Measurements from ENCODE around the gene CIDEB.
"Not testable (repeated sequence)": the region's sequence is repeated elsewhere in the genome, so short reads cannot be mapped to it uniquely, and the experiment has no call there.

CIDEB gene

GRCh38 chr14:24332268-24332993 is 24.7 kb upstream of the CIDEB start:
- DNase-seq: peak; percentile 73

GRCh38 chr14:24331731-24332267 is 24.0 kb upstream of the CIDEB start:
- DNase-seq: no peak

- DNase-seq: no peak
These were observed 23.3 kb upstream of the CIDEB start for GRCh38 chr14:24330973-24331674.

GRCh38 chr14:24329736-24330135 is 22.0 kb upstream of the CIDEB start:
- peak; percentile 48 for DNase-seq

DNA sequence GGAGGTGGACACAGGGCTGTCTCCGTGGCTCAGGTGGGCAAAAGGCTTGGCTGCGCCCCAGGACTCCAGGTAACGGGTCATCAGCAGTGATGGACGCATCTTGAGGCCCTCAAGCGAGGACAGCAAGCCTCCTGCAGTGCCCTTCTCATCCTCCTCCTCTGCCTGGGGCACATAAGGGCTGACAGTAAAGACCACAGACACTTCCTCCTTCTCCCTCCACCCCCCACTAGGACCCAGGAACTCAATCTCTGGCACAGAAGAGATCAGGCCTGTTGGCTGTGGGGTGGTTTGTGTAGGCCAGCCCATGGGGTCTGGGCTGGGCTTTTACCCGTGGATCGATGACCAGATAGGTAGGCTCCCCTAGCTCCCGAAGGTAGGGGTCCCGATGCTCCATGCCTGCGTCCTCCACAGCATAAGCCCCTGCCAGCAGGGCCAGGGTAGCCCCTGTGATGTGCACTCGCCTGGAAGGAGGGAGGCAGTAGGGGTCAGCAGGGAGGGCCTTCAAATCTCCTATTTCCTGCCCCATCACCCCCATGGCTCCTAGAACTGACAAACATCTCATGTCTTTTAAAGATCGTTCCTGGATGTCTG is 21.4 kb upstream of the CIDEB start:
- no peak for DNase-seq

- DNase-seq: not testable (repeated sequence)
These were observed 20.1 kb upstream of the CIDEB start for GRCh38 chr14:24327914-24328313.

DNA sequence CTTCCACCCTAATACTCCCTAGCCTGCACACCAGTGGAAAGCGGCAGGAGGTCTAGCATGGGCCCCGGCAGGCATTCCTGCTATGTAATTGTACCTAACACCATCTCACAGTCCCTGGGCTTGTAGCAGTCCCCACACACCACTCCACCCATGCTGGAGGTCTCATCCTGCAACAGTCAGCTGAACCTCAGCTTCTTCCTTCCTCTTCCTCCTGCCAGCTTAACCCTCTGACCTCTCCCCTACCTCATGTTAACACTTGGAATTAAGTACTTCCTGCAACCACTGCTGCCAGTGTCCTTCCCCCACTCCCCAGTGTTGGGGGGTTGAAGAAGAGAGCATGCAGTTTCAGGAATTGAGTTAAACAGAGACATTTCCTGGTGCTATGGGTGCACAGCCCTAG is 19.5 kb upstream of the CIDEB start:
- DNase-seq: no peak

GRCh38 chr14:24325963-24326362 is 18.2 kb upstream of the CIDEB start:
- DNase-seq: no peak

DNA sequence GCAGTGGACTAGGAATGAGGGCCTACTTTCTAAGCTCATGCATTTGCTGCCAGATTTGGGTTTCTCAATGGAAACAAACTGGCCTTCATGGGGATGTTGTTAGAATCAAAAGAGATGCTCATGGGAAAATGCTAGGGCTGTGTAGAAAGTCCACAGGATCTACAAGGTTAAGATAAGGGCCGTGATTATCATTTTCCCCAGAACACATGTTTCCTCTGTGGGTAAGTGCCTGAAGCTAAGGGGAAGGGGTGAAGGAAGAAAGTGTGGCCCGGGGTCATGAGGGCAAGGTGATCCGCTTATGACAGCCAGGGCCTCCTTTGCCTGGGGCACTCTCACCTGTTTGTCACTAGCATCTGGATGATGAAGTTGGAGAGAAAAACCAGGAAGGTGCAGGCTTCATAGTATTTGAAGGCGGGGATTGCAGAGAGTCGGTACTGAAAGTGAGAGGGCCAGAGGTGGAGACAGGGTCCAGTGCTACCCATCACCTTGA is 17.3 kb upstream of the CIDEB start:
- DNase-seq: no peak

DNA sequence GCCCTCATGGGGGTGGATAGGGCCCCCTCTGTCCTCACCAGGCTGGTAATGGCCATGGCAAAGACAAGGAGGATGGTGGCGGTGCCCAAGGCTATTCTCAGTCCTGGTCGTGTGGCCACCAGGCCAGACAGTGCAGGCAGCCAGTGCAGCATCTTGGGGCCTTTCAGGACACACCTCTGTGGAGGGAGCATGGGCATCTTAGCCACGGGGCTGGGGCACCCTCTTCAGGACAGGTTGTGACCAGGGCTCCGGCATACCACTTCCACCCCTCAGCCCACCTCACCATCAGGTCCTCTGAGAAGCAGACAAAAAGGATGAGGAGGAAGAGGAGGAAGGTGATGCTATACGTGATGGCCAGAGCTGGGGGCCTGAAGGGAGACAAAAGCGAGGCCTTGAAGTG is 16.2 kb upstream of the CIDEB start:
- DNase-seq: no peak

DNA sequence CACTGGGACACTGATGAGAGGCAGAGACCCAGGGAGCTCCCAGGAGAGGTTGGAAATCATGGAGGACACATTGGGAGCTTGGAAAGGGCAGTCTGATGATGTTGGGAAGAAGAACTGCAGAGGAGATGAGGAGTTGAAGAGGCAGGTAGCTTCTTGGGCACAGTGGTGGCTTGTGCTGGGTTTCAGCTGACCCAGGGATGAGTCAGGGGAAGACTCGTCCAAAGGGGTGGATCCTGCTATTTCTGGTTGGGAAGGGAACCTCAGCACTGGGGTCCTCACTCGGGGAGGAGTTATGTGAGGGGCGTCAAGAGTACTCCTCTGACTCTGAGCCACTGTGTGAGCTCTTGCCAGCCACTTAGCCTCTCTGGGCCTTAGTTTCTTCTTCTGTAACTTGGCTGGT is 15.6 kb upstream of the CIDEB start:
- DNase-seq: no peak

GRCh38 chr14:24322672-24323071 is 14.9 kb upstream of the CIDEB start:
- DNase-seq: no peak

GRCh38 chr14:24321212-24321975 is 13.6 kb upstream of the CIDEB start:
- DNase-seq: no peak

DNA sequence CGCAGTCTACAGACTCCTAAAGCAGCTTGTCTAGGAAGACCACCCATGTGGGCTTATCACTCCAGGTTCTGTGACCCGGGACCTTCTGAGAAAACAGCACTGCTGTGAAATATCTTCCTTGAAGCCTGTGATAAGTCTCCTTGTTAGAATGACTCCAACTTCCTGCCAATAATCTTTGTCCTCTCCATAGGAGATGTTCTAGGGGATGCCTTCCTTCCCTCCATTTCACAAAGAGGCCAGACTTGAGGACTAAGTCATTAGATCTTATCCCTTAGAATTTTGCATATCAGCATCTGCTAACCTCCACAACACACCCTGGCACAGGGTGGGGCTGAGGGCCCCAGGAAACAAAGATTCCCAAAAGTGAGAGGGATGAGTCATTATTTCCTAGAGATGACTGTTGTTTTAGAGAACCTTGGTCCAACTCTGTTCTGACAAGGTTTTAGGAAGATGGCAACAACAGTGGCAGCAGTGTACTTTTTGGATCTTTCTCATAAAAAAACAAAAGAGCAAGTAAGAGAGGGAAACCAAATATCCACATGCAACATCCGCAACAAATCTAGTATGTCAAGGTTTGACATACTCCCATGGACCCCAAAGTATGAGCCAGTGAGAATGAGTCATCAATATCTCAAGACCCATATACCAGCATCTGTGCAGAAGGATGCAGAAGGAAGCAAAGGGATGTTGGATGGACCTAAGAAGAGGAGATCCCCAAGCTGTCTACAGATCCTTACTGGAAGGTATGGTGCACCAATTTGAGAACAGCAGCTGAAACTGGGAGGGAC is 9.6 kb upstream of the CIDEB start:
- DNase-seq: no peak

DNA sequence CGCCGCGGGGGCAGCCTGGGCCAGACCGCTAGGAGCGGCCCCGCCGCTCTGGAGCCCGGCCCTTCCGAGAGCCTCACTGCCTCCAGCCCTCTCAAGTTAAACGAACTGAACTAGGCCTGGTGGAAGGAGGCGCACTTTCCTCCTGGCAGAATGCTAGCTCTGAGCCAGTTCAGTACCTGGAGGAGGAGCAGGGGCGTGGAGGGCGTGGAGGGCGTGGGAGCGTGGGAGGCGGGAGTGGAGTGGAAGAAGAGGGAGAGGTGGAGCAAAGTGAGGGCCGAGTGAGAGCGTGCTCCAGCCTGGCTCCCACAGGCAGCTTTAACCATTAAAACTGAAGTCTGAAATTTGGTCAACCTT is 8.8 kb upstream of the CIDEB start:
- DNase-seq: no peak

DNA sequence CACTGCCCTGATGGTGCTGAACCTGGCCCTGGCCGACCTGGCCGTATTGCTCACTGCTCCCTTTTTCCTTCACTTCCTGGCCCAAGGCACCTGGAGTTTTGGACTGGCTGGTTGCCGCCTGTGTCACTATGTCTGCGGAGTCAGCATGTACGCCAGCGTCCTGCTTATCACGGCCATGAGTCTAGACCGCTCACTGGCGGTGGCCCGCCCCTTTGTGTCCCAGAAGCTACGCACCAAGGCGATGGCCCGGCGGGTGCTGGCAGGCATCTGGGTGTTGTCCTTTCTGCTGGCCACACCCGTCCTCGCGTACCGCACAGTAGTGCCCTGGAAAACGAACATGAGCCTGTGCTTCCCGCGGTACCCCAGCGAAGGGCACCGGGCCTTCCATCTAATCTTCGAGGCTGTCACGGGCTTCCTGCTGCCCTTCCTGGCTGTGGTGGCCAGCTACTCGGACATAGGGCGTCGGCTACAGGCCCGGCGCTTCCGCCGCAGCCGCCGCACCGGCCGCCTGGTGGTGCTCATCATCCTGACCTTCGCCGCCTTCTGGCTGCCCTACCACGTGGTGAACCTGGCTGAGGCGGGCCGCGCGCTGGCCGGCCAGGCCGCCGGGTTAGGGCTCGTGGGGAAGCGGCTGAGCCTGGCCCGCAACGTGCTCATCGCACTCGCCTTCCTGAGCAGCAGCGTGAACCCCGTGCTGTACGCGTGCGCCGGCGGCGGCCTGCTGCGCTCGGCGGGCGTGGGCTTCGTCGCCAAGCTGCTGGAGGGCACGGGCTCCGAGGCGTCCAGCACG is 8.2 kb upstream of the CIDEB start:
- DNase-seq: no peak

DNA sequence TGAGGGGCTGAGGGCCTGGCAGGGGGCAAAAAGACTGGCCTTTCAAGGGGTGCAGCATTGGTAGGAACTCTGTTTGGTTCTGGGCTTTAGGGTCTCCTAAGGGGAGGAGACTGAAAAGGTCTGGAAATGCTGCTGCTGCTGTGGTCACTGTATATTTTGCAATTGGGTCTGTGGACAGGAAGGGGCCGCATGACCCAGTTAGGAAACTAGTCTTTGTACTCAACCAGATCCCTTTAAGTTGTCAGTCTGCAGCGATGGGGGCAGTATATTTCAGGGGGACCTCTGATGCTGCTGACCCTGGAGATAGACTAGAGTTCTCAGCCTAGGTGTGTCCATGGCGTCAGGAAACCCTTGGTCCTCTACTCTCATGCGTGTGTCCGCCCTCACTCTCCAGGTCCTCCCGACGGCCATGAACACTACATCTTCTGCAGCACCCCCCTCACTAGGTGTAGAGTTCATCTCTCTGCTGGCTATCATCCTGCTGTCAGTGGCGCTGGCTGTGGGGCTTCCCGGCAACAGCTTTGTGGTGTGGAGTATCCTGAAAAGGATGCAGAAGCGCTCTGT is 7.5 kb upstream of the CIDEB start:
- DNase-seq: no peak

DNA sequence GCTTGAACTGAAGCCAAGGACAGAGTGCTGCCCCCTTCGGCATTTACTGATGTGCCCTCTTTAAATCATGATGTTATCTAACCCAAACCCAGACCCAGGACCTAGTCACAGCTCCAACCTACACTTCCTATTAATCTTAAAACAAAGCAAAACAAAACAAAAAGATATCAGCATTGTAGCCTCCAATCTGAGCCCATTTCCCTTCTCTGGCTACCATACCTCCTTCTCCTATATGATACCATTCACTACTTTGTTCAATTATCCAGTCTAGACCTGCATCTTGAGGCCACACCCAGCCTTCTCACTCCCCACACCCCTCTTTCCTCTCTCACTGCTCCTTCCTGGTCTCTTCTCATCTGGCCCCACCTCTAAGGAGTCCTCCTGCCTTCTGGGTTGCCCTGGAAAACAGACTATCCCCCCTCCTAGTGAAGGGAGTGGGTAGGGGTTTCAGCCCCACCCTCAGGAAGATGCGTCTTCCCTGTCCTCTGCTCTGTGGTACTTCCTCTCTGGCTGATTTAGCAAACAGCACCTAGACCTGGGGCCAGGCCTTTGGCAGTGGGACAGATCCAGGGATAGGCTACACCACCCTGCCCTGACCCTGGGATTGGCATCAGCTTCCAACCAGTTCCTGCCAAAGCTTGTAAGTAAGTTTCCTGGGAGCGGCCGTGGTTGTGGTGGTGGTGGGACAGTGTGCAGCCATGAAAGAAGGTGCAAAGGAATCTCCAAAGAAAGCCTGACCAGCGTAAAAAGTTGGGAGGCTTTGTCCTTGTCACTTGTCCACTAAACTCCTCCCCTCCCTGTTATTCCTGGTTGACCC is 6.8 kb upstream of the CIDEB start:
- no peak for DNase-seq

DNA sequence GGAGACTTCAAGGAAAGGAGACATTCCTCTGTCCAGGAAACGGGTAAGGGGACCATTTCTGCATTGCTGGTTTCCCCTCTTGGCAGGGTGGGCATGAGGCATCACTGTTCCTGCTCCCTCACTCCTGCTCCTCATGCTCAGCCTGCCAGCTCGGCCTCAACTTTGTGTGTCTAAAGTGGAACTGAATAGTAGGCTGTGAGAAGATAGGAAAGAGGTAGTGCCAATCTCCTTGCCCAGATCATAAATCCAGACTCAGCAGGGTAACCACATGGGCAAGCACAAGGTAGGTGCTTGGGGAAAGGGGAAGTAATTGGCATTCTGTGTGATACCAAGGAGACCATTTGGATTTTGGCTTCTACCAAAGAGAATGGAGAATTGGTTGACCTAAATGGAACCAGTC is 6.1 kb upstream of the CIDEB start:
- DNase-seq: no peak
